Smooth muscle cell (in vitro differentiated cells): ENCODE data around the gene C3orf38. TPM values are rescaled to one million over a fixed set of nuclear protein-coding genes. Genes with fewer than 3 reads are reported as not detected.
A peak's percentile ranks its signal among the peaks of the same experiment; 100 is the strongest.

Source experiments
- DNase-seq: peaks from one replicate; lab custom pipeline; 2025; ENCODE audit not compliant: unreplicated experiment; lab: John Stamatoyannopoulos, UW
- H2AFZ ChIP-seq: fragments of 200-600 bp; sonication (generic); 2 replicates; pipeline ENCODE4 v1.6.0; 2016; ENCODE audit warnings: antibody characterized with exemption, low read depth, mild to moderate bottlenecking
- H3F3A ChIP-seq: fragments of 200-600 bp; sonication (generic); 2 replicates; pipeline ENCODE4 v1.6.0; 2017; ENCODE audit warnings: antibody characterized with exemption, low read depth
- H3K27ac ChIP-seq: fragments of 200-600 bp; sonication (generic); 2 replicates; pipeline ENCODE4 v1.5.1; 2016; ENCODE audit warnings: low read depth, mild to moderate bottlenecking
- H3K27me3 ChIP-seq: fragments of 200-600 bp; sonication (generic); 2 replicates; pipeline ENCODE4 v1.6.1; 2016; ENCODE audit warnings: low read depth, mild to moderate bottlenecking
- H3K36me3 ChIP-seq: fragments of 200-600 bp; sonication (generic); 2 replicates; pipeline ENCODE4 v1.5.1; 2016; ENCODE audit warnings: low read depth
- H3K4me1 ChIP-seq: fragments of 200-600 bp; sonication (generic); 2 replicates; pipeline ENCODE4 v1.5.1; 2016; ENCODE audit warnings: low read depth
- H3K4me2 ChIP-seq: fragments of 200-600 bp; sonication (generic); 2 replicates; pipeline ENCODE4 v1.6.0; 2016; ENCODE audit warnings: mild to moderate bottlenecking
- H3K4me3 ChIP-seq: fragments of 200-600 bp; sonication (generic); 2 replicates; pipeline ENCODE4 v1.5.1; 2016; ENCODE audit warnings: mild to moderate bottlenecking
- H3K79me2 ChIP-seq: fragments of 200-600 bp; sonication (generic); 2 replicates; pipeline ENCODE4 v1.6.0; 2016; ENCODE audit warnings: low read depth, mild to moderate bottlenecking
- H3K9ac ChIP-seq: fragments of 200-600 bp; sonication (generic); 2 replicates; pipeline ENCODE4 v1.6.0; 2016; ENCODE audit warnings: low read depth
- H3K9me3 ChIP-seq: fragments of 200-600 bp; sonication (generic); replicated peaks from 2 replicates; pipeline ENCODE4 v1.5.1; 2016; ENCODE audit warnings: low read depth
- H4K20me1 ChIP-seq: fragments of 200-600 bp; sonication (generic); 2 replicates; pipeline ENCODE4 v1.6.0; 2016; ENCODE audit warnings: low read depth
- CTCF ChIP-seq: fragments of 200-600 bp; sonication (generic); IDR thresholded peaks from 2 replicates; pipeline ENCODE4 v1.5.1; 2017; ENCODE audit warnings: borderline replicate concordance, mild to moderate bottlenecking, antibody characterized with exemption; ENCODE audit not compliant: insufficient read depth, poor library complexity, severe bottlenecking
- WGBS: methylation state at CpG from one replicate; pipeline ENCODE4 v1.1.7; 2016; ENCODE audit warnings: low lambda C conversion rate; 5-methylcytosine and 5-hydroxymethylcytosine counted together
- polyA plus RNA-seq: library from polyadenylated mRNA; unstranded; fragments of >200 nt; fragmentation: Nextera tagmentation; extraction: Ambion mirVana; gene quantifications from 2 replicates; pipeline ENCODE4 v1.2.1, GENCODE V29; 2016
- total RNA-seq: library from RNA; depleted of rRNA; stranded (reverse); fragments of >200 nt; gene quantifications from 2 replicates; pipeline ENCODE4 v1.2.3, GENCODE V29; 2014

The C3orf38 gene
- total and polyA plus RNA-seq, 2 experiments from 2014 or later = 15.7 to 26.3 TPM

DNA sequence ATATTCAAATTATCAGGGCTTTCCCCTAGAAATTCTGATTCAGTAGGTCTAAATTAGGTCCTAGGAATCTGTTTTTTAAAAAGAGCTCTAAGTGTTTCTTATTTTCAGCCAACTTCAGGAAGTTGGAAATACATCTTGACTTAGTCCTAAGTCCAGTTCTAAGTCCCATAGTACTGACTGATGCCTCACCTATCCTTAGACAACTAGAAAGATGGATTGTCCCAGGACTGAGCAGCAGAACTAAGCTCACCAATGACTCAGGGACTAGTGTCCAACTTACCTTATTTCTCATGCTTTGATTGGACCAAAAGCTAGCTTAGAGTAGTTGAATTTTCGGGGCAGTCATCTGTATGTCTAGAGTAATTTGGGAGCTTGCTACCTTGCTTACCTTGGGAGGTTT lies 26.2 kb upstream of the C3orf38 start:
- WGBS = 97% methylated on average over 1 of the region's 1 CpG
- Histone ChIP-seq H3K27me3 (no peaks in the 10 kb centered on the region), H2AFZ (no peak overlapping the region), H3K9ac (no peak overlapping the region), H3K4me2 (no peak overlapping the region), H3F3A (no peaks in the 10 kb centered on the region), H3K27ac (no peak overlapping the region), H3K36me3 (peaks cover 4% of the 10 kb centered on the region), H4K20me1 (peaks cover 27% of the 10 kb centered on the region), H3K4me3 (no peak overlapping the region), H3K79me2 (peaks cover 15% of the 10 kb centered on the region), H3K9me3 (no peaks in the 10 kb centered on the region), H3K4me1 (no peaks in the 10 kb centered on the region)
- no peak for TF ChIP-seq CTCF
- no peak for DNase-seq

DNA sequence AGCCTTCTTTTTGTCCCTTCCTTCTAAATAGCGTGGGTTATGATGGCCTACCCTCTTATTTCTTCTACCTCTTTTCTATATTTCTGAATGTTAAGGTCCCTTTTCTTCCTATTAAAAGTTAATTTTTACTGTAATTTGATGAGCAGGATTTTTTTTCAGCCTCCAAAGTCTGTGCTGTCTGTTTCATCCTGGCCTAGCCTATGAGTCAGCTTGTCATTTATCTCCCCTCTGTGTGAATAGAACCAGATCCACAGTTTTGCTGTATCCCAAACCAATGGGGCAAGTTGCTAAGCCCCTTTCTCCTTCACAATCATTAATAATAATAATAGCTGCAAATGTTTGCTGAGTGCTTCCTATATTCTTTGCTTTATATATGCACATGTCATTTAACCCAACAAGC lies 18.1 kb upstream of the C3orf38 start:
- Histone ChIP-seq H4K20me1 (peaks cover 14% of the 10 kb centered on the region), H3K9ac (no peak overlapping the region), H3K9me3 (no peaks in the 10 kb centered on the region), H2AFZ (no peak overlapping the region), H3K36me3 (peaks cover 12% of the 10 kb centered on the region), H3K4me2 (no peak overlapping the region), H3K4me3 (no peak overlapping the region), H3K27me3 (no peaks in the 10 kb centered on the region), H3K27ac (peak overlapping the region; percentile 34), H3F3A (no peaks in the 10 kb centered on the region), H3K79me2 (no peaks in the 10 kb centered on the region), H3K4me1 (no peaks in the 10 kb centered on the region)
- no peak for DNase-seq
- TF ChIP-seq CTCF = no peak
- WGBS = 87% methylated on average over 1 of the region's 1 CpG

DNA sequence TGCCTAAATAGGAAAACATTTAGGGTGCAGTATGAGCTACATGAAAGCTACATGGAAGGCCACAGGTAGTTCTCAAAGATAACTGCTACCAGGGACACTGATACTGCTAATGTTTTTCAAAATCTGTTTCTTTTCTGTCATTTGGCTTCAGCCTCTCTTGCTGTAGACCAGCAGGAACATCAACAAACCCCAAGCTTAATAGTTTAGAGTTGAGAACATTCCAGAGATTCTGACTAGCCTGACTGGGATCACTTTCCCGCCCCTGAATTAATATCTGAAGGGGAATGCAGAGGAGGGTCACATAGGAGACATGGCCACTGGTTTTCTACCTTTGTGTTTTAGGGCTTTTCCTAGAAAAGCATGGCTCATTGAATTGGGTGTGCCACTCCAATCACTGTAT lies 16.9 kb upstream of the C3orf38 start:
- H3K4me2 ChIP-seq = no peak overlapping the region
- peaks cover 14% of the 10 kb centered on the region for H4K20me1 ChIP-seq
- peaks cover 13% of the 10 kb centered on the region for H3K36me3 ChIP-seq
- no peak for TF ChIP-seq CTCF
- H3K27me3 ChIP-seq = no peaks in the 10 kb centered on the region
- peak overlapping the region; percentile 3 for H3K27ac ChIP-seq
- H3K79me2 ChIP-seq = no peaks in the 10 kb centered on the region
- no peak overlapping the region for H2AFZ ChIP-seq
- H3K4me1 ChIP-seq = no peaks in the 10 kb centered on the region
- no peaks in the 10 kb centered on the region for H3F3A ChIP-seq
- no peak for DNase-seq
- H3K9ac ChIP-seq = no peak overlapping the region
- no peak overlapping the region for H3K4me3 ChIP-seq
- H3K9me3 ChIP-seq = no peaks in the 10 kb centered on the region
- 68% methylated on average over 1 of the region's 1 CpG for WGBS

DNA sequence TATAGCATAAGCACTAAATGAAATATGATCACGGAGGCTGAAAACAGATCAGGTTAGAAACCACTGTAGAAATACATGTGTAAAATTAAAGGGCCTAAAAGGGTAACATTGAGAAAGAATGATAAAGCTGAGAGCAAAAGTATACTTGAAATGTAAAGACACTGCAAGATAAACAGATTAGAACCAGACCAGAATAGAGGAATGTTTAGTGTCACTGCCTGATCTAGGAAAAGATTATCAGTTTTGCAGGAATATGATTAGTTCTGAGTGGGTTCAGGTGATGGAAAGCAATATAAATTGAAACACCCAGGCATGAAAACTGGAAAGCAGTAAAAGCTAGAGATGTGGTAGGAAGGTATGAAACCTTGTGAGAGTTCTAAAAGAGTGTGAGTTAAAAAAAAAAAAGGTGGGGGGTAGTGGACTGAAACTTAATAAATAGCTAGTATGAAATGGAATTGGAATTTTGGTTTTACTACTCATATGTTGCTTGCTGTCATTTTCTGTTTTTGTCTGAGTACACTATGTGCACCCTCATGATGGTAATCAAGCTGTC lies 16.0 kb upstream of the C3orf38 start:
- peaks cover 16% of the 10 kb centered on the region for H3K36me3 ChIP-seq
- DNase-seq = no peak
- H2AFZ ChIP-seq = no peak overlapping the region
- H3K4me3 ChIP-seq = no peak overlapping the region
- no peaks in the 10 kb centered on the region for H3K9me3 ChIP-seq
- peak overlapping the region; percentile 3 for H3K27ac ChIP-seq
- 0% methylated on average over 1 of the region's 1 CpG for WGBS
- no peaks in the 10 kb centered on the region for H3K79me2 ChIP-seq
- no peak overlapping the region for H3K9ac ChIP-seq
- no peaks in the 10 kb centered on the region for H3F3A ChIP-seq
- no peaks in the 10 kb centered on the region for H3K27me3 ChIP-seq
- peaks cover 8% of the 10 kb centered on the region for H4K20me1 ChIP-seq
- no peak overlapping the region for H3K4me2 ChIP-seq
- no peaks in the 10 kb centered on the region for H3K4me1 ChIP-seq
- TF ChIP-seq CTCF = no peak
